Kidney tubule cell (primary cell): ENCODE data around the gene CLPSL1.
A peak's percentile ranks its signal among the peaks of the same experiment; 100 is the strongest.
"Not testable (repeated sequence)": the region's sequence is repeated elsewhere in the genome, so short reads cannot be mapped to it uniquely, and the experiment has no call there.

Source experiments
- DNase-seq: peaks from one replicate; pipeline ENCODE4 v3.0.0-alpha.2; 2018; ENCODE audit warnings: low spot score

CLPSL1 gene

GRCh38 chr6:35780719-35781118 is at the start of gene CLPSL1:
Gene CLPSL1 (plus strand): TSS chr6:35781019. CDS start chr6:35781111, 92 bp downstream.
- no peak for DNase-seq

DNA sequence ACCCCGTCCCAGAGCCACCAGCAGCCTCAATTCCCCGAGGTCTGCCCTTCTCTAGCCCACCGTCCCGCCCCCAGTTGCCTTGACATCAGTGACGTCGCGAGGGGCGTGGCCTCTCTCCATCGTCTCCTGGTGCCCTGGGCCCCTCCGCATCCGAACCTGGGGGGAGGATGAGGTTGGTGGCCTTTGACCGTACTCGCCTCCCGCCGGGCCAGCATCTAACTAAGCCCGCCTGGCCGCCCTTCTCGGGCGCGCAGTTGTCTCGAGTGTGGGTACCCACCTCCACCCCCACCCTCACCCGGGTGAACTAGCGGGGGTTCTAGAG is 49.4 kb upstream of the CLPSL1 start:
- DNase-seq, result peak; percentile 63

GRCh38 chr6:35731736-35732532 is 48.9 kb upstream of the CLPSL1 start:
- DNase-seq, result peak; percentile 76

GRCh38 chr6:35733633-35734032 is 47.2 kb upstream of the CLPSL1 start:
- DNase-seq, result no peak

GRCh38 chr6:35734319-35734718 is 46.5 kb upstream of the CLPSL1 start:
- DNase-seq, result not testable (repeated sequence)

GRCh38 chr6:35735452-35735851 is 45.4 kb upstream of the CLPSL1 start:
- DNase-seq, result no peak

GRCh38 chr6:35736253-35736894 is 44.4 kb upstream of the CLPSL1 start:
- peak; percentile 57 for DNase-seq

GRCh38 chr6:35736982-35737412 is 43.8 kb upstream of the CLPSL1 start, which contains the start of gene ARMC12:
Gene ARMC12 (plus strand): TSS chr6:35737032. CDS start chr6:35737109, 77 bp downstream.
- no peak for DNase-seq

DNA sequence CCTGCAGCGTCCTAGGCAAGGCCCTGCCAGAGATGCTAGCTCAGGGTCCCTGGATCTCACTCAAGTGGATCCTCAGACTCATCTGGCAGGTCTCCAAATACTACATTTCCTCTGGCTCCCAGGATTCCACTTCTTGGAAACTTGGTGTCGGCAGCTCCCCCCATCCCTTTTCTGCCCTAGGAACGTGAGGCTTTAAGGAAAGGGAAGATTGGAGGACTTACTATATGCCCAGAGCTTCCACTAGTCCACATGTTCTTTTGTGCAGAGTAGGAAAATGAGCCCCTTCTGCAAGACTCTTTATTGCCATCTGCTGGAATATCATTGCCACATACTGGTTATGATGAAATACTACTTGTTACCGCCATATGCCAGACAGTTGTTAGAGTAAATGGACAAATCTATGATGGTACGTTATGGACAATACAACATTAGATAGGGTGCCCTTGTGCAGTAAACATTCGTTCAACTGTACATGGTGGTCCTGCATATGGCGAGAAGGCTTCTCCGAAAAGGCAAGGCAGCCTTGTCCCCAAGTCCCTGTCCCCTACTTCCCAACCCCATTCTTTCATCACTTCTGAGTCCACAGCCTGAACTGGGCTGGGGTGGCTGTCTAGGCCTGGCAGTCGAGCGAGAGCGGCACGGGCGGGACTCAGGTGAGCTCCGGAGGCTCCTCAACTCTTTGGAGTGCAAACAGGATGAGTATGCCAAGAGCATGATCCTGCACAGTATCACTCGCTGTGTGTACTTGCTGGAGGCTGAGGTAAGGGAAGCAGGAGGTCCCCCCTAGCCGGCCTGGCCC is 43.2 kb upstream of the CLPSL1 start:
- peak; percentile 75 for DNase-seq

DNA sequence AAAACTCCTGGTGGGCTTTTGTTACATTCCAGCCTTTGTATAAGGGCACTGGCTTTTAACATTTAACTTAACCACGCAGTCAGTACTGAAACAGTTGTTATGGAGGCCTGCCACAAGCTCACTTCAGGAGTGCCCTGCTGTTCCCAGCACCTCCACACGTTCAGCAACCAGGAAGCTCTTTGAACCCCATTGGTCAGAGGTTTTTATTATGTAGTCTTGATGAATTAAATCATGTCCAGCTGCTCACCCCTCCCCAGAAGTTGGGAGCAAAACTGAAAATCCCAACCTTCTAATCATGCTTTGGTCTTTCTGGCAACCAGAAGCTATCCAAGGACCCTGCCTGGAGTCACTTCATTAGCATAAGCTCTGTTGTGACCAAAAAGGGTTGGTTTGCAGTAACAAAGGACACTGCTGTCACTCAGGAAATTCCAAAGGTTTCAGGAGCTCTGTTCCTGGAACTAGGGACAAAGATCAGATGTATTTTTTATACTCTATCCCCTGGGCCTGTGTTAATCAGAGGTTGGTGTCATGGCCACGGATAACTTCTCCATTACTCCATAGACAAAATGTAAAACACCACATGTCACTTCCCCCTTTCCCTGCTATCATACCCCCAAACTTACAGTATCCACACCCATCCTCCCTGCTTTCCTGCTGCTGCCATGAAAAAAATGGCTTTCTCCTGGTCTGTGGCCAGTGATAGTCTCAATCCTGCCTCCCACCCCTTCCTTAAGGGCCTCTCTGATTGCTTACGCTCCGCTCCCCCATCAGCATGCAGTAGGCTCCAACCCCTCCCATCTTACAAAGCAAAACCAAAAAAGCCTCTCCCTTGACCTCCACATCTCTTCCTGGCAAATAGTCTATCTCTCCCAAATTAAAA is 40.9 kb upstream of the CLPSL1 start:
- DNase-seq, result no peak

DNA sequence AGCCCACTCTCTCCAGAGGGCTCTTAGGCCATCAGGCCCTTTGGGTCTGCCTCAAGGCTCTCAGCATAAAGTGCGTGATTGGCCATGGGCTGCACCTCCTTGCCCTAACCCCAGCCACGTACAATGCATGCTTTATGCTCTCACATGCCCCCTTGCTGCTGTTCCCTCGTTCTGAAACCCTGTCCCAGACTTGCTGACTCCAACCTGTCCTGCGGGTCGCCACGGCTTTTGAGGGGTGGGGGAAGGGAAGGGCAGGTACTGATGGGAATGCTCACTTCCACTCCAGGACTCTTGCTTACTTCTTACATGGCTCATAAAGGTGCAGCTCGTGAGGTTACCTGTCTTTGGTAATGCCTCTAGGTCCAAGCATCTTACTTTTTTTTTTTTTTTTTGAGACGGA is 38.0 kb upstream of the CLPSL1 start:
- no peak for DNase-seq

GRCh38 chr6:35745509-35745908 is 35.3 kb upstream of the CLPSL1 start:
- no peak for DNase-seq

- DNase-seq, result no peak
These were observed 34.3 kb upstream of the CLPSL1 start for GRCh38 chr6:35746516-35746915.

- DNase-seq, result no peak
These were observed 32.9 kb upstream of the CLPSL1 start for GRCh38 chr6:35747877-35748276.

DNA sequence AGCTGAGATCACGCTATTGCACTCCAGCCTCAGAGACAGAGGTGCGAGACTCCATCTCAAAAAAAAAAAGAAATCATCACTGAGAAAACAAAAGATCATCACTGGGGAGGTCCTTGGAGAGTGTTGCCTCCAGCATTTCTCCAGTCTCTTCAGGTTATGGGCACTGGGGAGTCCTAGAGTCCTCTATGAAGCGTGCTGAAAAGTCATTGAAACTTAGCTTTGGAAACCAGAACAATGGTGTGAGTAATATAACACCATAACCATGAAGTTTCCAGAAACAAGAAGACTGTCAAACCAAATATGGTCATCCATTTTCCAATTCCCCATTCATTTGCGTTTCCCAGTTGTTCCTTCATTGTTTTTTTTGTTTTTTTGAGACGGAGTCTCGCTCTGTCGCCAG is 30.3 kb upstream of the CLPSL1 start:
- no peak for DNase-seq

GRCh38 chr6:35751594-35751993 is 29.2 kb upstream of the CLPSL1 start:
- DNase-seq, result no peak

DNA sequence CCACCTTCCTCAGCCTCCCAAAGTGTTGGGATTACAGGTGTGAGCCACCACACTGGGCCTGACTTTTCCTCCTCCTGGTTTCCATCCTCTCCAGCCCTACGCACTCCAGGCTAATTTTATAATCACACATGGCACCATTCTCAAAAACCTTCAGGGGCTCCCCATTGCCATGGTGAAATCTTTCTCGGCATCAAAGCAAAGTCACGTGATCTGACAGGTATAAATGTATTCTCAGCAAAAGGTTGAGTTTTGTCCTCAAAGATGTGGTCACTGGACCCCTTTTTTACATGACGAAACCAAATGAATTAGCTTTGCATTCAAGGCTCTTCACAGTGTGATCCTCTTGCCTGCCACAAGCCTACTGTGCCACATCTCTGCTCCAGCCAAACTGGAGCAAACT is 28.5 kb upstream of the CLPSL1 start:
- DNase-seq, result no peak

GRCh38 chr6:35754452-35755277 is 26.2 kb upstream of the CLPSL1 start:
- peak; percentile 41 for DNase-seq

- no peak for DNase-seq
These were observed 25.4 kb upstream of the CLPSL1 start for GRCh38 chr6:35755278-35755924.

DNA sequence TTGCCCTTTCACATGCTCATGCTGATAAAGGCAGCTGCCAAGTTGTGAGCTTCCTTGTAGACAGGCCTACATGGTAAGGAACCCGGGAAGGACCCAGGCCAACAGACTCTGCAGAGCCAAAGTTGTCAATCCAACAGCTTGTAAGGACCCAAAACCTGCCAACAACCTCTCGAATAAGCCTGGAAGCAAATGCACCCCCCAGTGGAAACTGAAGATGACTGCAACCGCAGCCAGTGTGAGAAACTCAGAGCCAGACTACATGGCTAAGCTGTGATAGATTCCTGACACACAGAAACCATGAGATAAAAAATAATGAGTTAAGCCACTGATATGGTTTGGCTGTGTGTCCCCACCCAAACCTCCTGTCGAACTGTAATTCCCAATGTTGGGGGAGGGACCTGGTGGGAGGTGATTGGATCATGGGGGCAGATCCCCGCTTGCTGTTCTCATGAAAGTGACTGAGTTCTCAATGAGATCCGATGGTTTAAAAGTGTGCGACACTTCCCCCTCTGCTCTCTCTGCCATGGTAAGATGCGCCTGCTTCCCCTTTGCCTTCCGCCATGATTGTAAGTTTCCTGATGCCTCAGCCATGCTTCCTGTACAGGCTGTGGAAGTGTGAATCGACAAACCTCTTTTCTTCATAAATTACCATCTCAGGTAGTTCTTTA is 23.2 kb upstream of the CLPSL1 start:
- DNase-seq, result peak; percentile 17
